HG03342 (cell line): ENCODE results near the gene PDF.

Source experiments
- ATAC-seq: cut with Tn5 transposase; IDR thresholded peaks from one replicate; pipeline ENCODE4 v1.9.1; 2021; ENCODE audit warnings: mild to moderate bottlenecking, moderate library complexity; ENCODE audit not compliant: unreplicated experiment

PDF gene

DNA sequence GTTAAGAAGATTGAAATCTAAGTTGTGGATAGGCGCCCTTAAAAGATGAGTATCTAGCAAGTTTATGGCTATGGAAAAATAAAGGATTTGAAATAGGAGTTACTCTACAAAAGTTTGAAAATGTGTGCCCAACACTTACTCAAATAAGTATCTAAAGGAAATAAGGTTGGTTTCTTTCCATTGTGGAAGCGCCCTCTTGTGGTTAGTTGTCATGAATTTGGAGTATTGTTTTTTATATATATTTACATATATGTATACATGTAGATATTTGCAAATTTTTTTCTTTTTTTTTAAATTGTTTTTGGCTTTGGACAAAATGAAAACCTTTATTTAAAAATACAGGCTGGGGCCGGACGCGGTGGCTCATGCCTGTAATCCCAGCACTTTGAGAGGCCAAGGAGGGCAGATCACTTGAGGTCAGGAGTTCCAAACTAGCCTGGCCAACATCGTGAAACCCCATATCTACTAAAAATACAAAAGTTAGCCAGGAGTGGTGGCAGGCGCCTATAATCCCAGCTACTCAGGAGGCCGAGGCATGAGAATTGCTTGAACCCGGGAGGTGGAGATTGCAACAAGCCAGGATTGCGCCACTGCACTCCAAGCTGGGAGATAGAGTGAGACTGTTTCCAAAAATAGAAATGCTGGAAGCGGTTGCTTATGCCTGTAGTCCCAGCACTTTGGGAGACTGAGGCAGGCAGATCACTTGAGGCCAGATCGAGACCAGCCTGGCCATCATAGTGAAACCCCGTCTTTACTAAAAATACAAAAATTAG, 43.3 kb downstream of the PDF start:
- ATAC-seq: no peak

GRCh38 chr16:69285240-69285639, 45.1 kb downstream of the PDF start:
- no peak for ATAC-seq

- ATAC-seq: no peak
Observed at GRCh38 chr16:69283851-69284250, 46.5 kb downstream of the PDF start.

- ATAC-seq: no peak
Observed at GRCh38 chr16:69277413-69277812, 53.0 kb downstream of the PDF start.
